GM19463 (cell line): ENCODE results near the gene KIF6.

Experiments
- ATAC-seq: cut with Tn5 transposase; IDR thresholded peaks from one replicate; pipeline ENCODE4 v1.9.1; 2021; ENCODE audit warnings: mild to moderate bottlenecking, moderate library complexity; ENCODE audit not compliant: unreplicated experiment

The KIF6 gene

DNA sequence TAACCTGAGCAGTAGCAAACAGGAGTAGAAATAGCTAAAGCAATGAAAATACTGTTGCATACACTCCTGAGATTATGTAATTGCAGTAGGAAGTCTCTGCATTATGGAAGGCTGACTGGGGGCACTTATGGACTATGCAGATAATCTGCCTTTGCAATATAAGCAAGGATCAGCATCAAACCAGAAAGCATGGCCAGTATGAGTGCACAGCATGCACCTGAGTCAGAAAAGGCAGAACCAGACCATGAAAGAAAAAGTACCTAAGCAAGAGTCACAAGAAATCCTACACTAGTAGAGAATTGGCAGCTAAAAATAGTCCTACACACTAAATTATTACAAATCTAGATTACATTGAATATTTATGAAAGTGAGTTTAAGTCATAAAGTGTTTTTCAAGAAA lies 164.3 kb downstream of the KIF6 start:
- no peak for ATAC-seq

GRCh38 chr6:39558591-39559190 lies 166.5 kb downstream of the KIF6 start:
- ATAC-seq = no peak

DNA sequence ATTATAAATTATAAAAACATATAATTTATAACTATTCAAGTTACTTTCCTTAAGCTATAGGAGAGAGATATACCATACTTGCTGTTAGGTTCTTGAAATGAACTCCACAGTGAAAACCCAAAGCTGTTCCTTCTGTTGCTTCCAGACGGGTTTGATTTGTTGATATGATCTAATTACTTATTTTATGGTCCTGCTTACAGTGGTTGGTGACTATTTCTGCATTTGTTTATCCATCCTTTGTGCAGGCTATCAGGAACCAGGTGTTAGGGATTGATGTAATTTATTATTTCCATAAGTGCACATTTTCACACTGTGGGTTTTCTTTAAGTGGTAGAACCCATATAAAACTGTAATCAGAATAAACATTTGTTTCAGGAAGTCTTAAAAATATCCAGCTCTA lies 167.1 kb downstream of the KIF6 start:
- ATAC-seq = no peak

DNA sequence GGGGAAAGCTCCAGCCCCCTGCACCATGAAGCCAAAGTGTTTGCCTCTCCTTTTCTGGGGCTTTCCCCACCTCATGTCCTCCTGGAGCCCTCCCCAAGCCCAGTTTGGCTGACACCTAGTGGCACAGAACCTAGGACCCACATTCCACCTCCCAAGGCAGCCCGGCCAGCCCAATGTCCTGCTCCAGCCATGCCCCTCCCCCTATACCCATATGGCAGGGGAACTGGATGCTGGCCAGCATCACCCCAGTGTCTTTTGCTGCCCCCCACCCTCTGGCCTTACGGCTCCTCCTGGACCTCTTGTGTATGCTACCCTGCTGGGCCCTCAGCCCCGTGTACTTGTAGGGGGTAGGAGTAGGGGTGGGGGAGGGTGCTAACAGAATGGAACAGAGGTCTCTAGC lies 170.1 kb downstream of the KIF6 start:
- ATAC-seq = no peak

- ATAC-seq = no peak
Measured at GRCh38 chr6:39553860-39554802, 171.1 kb downstream of the KIF6 start.

- no peak for ATAC-seq
Measured at GRCh38 chr6:39553029-39553428, 172.2 kb downstream of the KIF6 start.

GRCh38 chr6:39550191-39550590 lies 175.0 kb downstream of the KIF6 start:
- ATAC-seq = no peak

- ATAC-seq = no peak
Measured at GRCh38 chr6:39546731-39547130, 178.5 kb downstream of the KIF6 start.

GRCh38 chr6:39543950-39544349 lies 181.3 kb downstream of the KIF6 start:
- no peak for ATAC-seq

- ATAC-seq = no peak
Measured at GRCh38 chr6:39543095-39543494, 182.1 kb downstream of the KIF6 start.

GRCh38 chr6:39540454-39540853 lies 184.8 kb downstream of the KIF6 start:
- no peak for ATAC-seq

DNA sequence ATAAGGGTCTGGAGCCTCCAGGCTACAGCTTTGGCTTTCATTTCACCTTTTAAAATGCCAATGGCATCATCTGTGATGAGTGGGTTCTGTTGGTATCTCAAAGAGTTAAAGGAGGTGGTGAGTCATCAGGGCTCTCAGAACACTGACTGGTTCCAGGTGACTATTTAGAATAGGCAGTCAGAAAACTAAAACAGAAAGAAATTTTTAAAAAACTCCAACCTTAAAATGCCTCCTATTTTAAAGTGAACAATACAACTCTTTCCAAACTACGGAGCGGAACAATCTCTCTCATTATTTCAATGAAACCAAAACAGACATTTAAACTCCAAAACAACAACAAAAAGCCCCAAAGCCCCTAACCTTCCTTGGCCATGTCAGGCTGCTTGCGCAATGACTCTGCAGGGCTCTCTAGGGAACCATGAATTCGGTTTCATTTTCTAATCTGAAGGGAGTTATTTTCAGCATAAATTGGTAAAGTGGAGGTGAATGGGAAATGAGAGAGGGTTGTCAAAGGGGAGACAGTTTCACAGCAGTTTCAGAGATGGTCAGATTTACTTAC lies 194.9 kb downstream of the KIF6 start:
- ATAC-seq = peak; percentile 97

DNA sequence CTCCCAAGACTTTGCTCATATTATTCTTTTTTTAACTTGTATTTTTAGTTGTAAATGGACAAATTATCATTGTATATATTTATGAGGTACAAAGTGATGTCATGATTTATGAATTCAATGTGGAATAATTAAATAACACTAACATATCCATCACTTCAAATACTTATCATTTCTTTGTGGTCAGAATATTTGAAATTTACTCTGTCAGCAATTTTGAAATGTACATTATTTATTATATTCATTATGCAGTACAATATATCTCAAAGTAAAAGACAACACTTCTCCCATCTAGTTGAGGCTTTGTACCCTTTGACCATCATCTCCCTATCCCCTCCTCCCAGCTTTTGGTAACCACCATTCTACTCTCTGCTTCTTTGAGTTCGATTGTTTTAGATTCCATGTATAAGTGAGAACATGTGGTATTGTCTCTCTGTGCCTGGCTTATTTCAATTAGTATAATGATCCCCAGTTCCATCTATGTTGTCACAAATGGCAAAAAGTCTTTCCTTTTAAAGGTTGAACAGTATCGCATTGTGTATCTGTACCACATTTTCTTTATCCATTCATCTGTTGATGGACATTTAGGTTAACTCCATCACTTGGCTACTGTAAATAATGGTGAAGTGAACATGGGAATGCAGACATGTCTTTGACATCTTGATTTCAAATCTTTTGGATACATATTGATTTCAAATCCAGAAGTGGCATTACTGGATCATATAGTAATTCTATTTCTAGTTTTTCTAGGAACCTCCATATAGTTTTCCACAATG lies 197.2 kb downstream of the KIF6 start:
- no peak for ATAC-seq

- ATAC-seq = no peak
Measured at GRCh38 chr6:39524007-39524406, 201.2 kb downstream of the KIF6 start.

- ATAC-seq = no peak
Measured at GRCh38 chr6:39521958-39522357, 203.2 kb downstream of the KIF6 start.

- ATAC-seq = no peak
Measured at GRCh38 chr6:39520916-39521315, 204.3 kb downstream of the KIF6 start.

DNA sequence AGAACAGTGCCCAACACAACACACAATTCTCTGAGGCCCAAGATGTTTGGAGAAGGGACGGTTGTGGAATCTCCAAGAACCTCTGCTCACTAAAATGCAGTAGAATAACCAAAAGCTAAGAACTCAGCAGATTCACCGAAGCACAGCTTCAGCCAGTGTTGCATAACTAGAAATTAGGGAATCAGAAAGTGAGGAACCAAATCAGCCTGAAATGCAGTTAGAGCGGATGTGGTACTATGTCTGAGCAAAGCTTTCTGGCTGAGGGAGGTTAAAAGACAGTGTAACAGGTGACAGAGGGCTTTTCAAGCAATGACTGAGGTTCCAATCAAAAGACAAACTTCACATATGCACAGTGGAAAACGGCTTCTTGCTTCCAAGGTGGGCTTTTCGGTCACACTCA lies 204.8 kb downstream of the KIF6 start:
- ATAC-seq = no peak

DNA sequence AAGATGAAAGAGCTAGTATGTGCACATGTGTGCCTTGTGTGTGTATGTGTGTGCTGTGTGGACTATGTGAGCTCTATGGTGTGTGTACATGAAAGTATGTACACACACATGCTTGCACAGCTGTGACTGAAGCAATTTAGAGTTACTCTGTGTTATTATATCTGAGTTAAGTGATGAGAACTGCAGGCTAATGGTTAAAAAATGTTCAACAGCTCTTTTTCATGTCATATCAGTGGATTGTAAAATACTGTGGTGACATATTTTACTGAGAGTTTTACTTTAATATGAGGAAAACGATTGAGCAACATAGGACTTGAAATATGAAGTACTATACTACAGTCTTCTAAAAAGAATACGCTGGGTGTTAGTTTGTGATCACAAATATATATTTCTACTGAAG lies 207.0 kb downstream of the KIF6 start:
- ATAC-seq = no peak

DNA sequence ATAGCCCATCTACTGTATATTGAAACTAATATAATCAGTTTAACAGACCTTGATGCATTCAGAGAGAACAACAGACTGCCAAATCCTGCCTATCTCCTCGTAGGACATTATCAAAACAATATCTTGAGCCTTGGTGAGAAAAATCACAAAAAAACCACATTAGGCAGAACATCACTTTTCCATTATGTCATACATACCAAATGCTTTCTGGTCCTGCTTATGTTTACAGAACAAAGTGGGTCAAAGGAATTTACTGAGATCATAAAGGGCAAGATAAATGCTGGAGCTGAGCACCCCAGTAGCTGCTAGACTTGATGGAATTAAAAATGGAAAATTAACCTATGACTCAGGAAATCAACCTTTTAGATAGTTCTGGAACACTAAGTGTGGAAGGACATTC lies 207.5 kb downstream of the KIF6 start:
- no peak for ATAC-seq

GRCh38 chr6:39516471-39516870 lies 208.7 kb downstream of the KIF6 start:
- no peak for ATAC-seq

DNA sequence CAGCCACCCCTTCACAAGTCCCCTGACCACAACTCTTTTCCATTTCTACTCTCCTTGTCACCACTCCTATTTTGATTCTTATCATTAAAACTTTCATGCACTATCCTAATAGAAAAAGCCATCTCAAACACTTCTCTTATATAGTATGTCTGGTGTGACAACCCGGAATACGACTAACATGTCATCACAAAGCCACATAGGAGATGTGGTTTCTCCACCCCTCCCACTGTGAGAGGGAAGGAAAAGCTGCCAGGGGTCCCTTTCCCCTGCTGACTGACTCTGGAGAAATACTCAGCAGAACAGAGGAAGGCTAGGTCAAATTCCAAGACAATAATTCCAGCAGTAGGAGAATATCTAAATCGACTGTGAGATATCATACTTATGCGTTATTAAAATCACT lies 209.7 kb downstream of the KIF6 start:
- ATAC-seq = no peak
